ENCODE results near the gene TSC22D2.

TSC22D2 gene

GRCh38 chr3:150412561-150413231 is 4.6 kb downstream of the TSC22D2 start:
- DNase-seq, result no peak

GRCh38 chr3:150414258-150414657 is 6.2 kb downstream of the TSC22D2 start:
- DNase-seq, result no peak

DNA sequence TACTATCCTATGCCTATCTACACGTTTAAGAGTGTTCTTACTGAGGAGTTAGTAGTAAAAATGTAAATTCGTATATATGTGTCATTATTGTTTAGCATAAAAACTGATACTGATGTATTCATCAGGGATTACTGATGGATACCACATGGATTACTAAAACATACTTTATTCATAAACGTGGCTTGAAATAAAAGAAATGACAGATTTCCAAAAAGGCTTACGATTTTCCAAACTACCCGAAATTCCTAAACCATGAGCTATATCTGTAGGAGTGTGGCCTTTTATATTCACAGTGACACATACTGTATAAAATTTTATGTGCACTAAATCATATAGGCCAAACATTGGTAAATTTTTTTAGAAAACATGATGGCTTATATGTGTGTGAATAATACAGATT is 6.9 kb downstream of the TSC22D2 start:
- DNase-seq, result no peak

DNA sequence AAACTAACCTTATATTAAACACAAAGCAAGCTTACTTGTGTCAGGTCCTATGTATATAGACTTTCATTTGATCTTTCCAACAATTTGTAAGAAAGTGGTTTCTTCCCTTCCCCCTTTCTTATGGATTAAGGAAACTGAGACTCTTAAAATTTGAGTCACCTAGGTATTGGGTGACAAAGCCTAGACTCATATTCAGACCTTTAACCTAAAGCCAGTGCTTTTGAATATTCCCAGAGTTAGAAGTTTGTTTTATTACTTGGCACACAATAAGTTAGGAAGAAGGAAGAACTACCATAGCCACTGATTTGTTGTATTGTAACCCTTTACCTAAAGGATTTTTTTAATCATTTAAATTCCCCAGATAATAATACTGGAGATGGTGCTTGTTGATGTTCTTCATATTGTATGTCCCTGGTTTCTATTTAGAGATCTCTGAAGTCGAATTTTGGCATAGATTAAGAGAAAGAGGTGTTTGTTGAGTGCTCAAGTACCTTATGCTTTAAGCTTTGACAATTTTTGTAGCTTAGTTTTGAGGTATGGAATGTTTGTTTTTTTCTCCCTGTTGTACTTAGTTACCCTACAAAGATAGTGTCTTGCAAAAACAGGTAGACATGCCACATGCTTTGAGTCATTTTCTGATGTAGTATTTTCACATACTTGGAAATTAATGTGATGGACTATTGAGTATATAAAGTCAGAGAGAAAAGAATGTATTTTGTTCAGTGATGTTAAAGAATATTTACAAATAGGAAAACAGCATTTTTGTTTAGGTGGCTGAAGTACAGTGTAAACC is 11.2 kb downstream of the TSC22D2 start:
- DNase-seq, result no peak

- DNase-seq, result no peak
Measured at GRCh38 chr3:150419959-150420358, 11.9 kb downstream of the TSC22D2 start.

DNA sequence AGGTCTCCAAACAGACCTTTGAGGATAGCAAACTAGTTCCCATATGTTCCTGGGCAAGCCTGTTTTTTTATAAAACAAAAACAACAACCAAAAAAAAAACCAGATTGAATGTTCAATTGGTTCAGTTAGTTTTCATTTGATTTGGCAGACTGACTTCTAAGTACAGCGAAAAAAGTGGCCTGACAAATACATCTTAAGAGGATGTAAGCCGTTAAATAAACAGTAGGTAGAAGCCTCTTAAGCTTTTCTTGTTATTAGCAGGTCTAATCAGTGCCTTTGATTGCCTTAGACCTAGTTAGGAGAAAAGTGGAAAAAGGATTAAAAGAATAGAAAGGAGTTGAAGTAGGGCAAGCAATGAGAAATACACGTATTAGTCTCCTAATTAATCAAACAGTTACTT is 13.2 kb downstream of the TSC22D2 start:
- no peak for DNase-seq

DNA sequence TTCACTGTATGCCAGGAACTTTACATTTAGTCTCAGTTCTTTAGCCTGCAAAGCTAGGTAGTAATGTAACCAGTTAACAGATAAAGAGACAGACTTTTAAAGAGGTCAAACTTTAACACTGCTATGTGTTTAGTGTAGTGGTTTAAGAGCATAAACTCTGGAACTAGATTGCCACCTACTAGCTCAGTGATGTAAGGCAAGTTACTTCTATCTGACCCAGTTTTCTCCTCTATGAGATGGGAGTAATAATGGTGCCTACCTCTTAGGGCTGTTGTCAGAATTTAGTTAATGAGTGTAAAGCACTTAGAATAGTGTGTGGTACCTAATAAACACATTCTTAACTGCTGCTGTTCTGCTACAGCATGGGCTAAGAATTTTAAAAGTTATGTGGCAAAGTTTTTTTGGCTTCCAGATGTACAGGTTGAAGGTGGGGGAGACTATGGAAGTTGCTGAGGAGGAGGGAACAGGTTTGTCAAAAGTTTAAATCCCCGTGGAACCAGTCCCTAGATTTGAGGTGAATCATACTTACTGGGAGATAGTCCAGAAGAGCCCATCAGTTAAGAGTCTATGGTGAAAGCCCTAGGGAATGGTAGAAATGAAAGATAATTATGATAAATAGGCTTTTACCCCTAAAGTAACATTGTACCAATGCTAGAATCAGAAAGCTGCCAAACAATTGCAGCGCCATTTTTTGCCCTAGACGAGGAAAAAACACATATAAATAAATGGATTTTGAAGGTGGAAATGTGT is 13.9 kb downstream of the TSC22D2 start:
- DNase-seq, result no peak

- DNase-seq, result no peak
Measured at GRCh38 chr3:150422907-150423306, 14.8 kb downstream of the TSC22D2 start.

DNA sequence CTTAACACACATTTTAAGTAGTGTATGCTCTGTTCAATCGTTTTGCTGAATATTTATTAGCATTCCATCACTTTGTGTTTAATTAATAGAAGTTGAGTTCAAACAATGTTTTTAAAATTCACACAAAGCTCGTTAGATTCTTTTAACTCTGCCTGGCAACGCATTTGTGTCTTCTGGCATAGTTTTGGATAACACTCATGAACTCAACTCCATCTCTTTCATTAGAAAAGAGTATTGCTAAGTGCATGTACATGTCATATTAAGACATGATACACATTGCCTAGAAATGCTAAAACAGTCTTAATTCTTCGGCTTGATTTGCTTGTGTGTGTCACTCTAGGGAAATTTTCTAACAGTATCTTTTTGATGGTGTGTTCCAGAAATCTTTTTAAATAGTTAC is 15.7 kb downstream of the TSC22D2 start:
- no peak for DNase-seq

DNA sequence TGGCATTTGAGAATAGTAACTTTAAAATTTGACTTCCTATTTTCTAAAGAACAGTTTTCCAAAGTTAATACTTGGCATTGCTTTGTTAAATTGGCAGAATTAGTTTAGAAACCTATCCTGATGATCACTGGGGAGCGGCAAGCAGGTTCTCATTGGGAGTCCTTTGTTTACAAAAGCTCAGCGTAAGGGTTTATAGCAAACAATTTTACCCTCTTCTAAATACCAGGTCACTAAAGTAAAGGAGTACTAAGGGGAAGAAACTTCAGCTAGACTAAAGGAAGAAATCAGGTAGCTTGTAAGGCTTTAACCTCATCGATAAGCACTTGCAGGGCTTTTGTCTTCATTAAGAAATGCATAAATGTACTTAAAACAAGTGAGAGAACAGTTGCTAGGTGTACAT is 18.2 kb downstream of the TSC22D2 start:
- DNase-seq, result no peak

- no peak for DNase-seq
Measured at GRCh38 chr3:150428562-150428961, 20.5 kb downstream of the TSC22D2 start.

DNA sequence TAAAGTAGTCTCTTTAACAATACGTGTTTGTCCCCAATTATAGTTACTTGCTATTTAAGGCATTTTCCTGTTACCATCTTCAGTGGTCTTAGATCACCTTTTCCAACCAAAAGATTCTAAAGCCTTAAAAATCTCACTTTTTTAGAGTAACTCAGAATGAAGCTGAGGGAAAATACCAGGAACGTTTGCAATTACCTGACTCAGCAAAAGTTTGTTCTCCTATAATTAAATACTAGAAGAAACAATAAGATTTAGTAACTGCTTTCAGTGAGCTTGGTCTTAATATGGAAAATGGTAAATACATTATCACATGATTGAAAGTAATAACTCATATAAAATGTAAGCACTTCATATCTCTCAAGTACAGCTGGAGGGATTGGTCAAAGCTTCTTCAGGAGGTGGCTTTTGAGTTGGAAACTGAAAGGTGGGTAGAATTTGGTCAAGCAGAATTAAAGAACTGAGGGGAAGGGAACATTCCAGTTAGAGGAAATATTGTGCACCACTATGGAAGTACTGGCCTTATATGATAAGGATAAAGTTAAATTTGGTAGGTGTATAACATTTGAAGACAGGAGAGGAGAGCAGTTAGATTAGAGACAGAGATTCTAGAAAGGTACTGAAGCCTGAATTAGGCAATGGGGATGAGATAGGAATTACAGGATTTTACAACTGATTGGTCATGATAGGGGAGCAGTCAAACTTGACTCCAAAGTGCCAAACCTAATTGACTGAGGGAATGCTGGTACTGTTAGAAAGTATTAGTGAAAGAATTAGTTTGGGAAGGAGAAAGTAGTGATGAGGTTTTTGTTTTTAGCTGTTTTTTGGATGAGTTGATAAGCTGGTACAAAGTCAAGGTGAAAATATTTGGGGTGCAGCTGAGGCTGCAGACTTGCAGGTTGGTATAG is 21.9 kb downstream of the TSC22D2 start:
- DNase-seq, result no peak

DNA sequence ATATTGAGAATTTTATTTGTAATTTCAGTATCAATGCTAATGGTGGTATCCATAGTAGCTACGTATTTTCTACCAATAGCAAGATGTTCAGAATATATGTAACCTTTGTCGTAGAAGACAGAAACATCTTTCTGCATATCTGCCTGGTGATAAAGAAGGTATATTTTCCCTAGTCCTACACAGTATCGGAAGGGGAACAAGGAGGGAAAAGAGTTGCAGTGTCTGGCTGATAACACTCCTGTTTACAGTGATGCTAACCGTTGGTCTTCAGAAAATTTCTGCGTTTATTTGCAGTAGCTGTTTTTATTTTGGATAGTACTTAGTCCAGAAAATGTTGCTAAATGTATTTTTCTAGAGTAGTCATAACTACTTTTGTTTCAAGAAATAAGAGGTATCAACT is 25.2 kb downstream of the TSC22D2 start:
- DNase-seq, result no peak

DNA sequence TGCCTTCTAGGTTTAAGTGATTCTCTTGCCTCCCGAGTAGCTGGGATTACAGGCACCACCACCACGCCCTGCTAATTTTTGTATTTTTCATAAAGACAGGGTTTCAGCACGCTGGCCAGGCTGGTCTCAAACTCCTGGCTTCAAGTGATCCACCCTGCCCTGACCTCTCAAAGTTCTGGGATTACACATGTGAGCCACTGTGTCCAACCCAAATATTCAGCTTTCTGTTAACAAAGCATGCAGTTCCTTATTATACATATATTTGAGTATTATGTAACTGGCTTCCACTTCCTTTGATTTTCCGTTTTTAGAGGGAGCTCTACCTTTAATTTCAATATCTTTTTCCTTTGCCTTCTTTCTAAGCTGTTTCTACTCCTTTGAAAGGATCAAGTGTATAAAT is 26.1 kb downstream of the TSC22D2 start:
- no peak for DNase-seq

GRCh38 chr3:150436161-150436560 is 28.1 kb downstream of the TSC22D2 start:
- DNase-seq, result no peak

GRCh38 chr3:150439657-150440056 is 31.6 kb downstream of the TSC22D2 start:
- no peak for DNase-seq

- DNase-seq, result no peak
Measured at GRCh38 chr3:150443331-150443741, 35.2 kb downstream of the TSC22D2 start.

- DNase-seq, result no peak
Measured at GRCh38 chr3:150444371-150444770, 36.3 kb downstream of the TSC22D2 start.

- DNase-seq, result no peak
Measured at GRCh38 chr3:150446470-150446977, 38.4 kb downstream of the TSC22D2 start.

GRCh38 chr3:150447084-150447483 is 39.0 kb downstream of the TSC22D2 start:
- DNase-seq, result no peak

- DNase-seq, result no peak
Measured at GRCh38 chr3:150447631-150448465, 39.8 kb downstream of the TSC22D2 start.

All from activated T-cell treated with anti-CD3 and anti-CD28 coated beads for 4 hours (primary cell).